B cell (primary cell): Measurements from ENCODE around the gene RPL36.

Experiments
- CTCF ChIP-seq: fragments of 200-600 bp; IDR thresholded peaks from one replicate; pipeline ENCODE4 v1.8.0; 2022; ENCODE audit warnings: antibody characterized with exemption, mild to moderate bottlenecking
- EZH2 ChIP-seq: IDR thresholded peaks from 2 replicates; pipeline ENCODE4 v1.6.1; 2012; ENCODE audit warnings: borderline replicate concordance, low read depth, mild to moderate bottlenecking, moderate library complexity, low read length; ENCODE audit not compliant: insufficient read depth, poor library complexity, severe bottlenecking

GRCh38 chr19:5694956-5695648, 5.0 kb downstream of the RPL36 start:
- TF ChIP-seq CTCF (no peak), EZH2 (no peak)
